ENCODE measurements around the gene GRIP2. TPM values are rescaled to one million over a fixed set of nuclear protein-coding genes. Genes with fewer than 3 reads are reported as not detected.

Gene GRIP2
- total RNA-seq, 1 experiment from 2014 or later = 4.5 TPM

GRCh38 chr3:14535616-14536015 lies 4.5 kb downstream of the GRIP2 start:
- ChIA-PET POLR2A (no interaction called here), CTCF (no interaction called here)
- no peaks in the 10 kb centered on the region for H3K36me3 ChIP-seq (ENCODE audit: control insufficient read depth, insufficient read depth, low read length)
- H3K27ac Mint-ChIP-seq (ENCODE audit: unreplicated experiment) = no peak overlapping the region
- H3K27me3 Mint-ChIP-seq (ENCODE audit: insufficient read depth, unreplicated experiment) = no peaks in the 10 kb centered on the region
- H3K9me3 ChIP-seq = no peaks in the 10 kb centered on the region
- H3K4me3 ChIP-seq (ENCODE audit: low read depth, low read length) = no peak overlapping the region
- H3K4me1 ChIP-seq = no peaks in the 10 kb centered on the region
- BruUV-seq (replicated peaks) = no TSS peak
- H3K36me3 Mint-ChIP-seq (ENCODE audit: insufficient read depth, unreplicated experiment) = no peaks in the 10 kb centered on the region
- no peak for TF ChIP-seq CTCF (IDR thresholded peaks at IDR 0.05; ENCODE audit: insufficient read depth in 1 of 2, low read depth in 1 of 2, low read length in 1 of 2, severe bottlenecking in 1 of 2, unreplicated experiment in 1 of 2)
- H3K4me1 Mint-ChIP-seq (ENCODE audit: low read depth, unreplicated experiment) = no peaks in the 10 kb centered on the region
- DNase-seq = no peak
- no peak overlapping the region for H3K4me3 Mint-ChIP-seq (ENCODE audit: unreplicated experiment)
- no peaks in the 10 kb centered on the region for H3K27me3 ChIP-seq (replicated peaks; ENCODE audit: control insufficient read depth, insufficient read depth, low read length)
- intact Hi-C loops (cut with micrococcal nuclease; ENCODE audit: unreplicated experiment) = no loop called here
- H3K9me3 Mint-ChIP-seq (ENCODE audit: unreplicated experiment) = no peaks in the 10 kb centered on the region

- ChIA-PET POLR2A (no interaction called here), CTCF (no interaction called here)
- H3K4me3 Mint-ChIP-seq (ENCODE audit: unreplicated experiment) = no peak overlapping the region
- no peaks in the 10 kb centered on the region for H3K36me3 ChIP-seq (ENCODE audit: control insufficient read depth, insufficient read depth, low read length)
- no peaks in the 10 kb centered on the region for H3K36me3 Mint-ChIP-seq (ENCODE audit: insufficient read depth, unreplicated experiment)
- H3K27ac Mint-ChIP-seq (ENCODE audit: unreplicated experiment) = no peak overlapping the region
- no peaks in the 10 kb centered on the region for H3K4me1 ChIP-seq
- H3K4me3 ChIP-seq (ENCODE audit: low read depth, low read length) = no peak overlapping the region
- no peaks in the 10 kb centered on the region for H3K4me1 Mint-ChIP-seq (ENCODE audit: low read depth, unreplicated experiment)
- intact Hi-C loops (cut with micrococcal nuclease; ENCODE audit: unreplicated experiment) = no loop called here
- H3K27me3 ChIP-seq (replicated peaks; ENCODE audit: control insufficient read depth, insufficient read depth, low read length) = no peaks in the 10 kb centered on the region
- H3K9me3 Mint-ChIP-seq (ENCODE audit: unreplicated experiment) = peaks cover 4% of the 10 kb centered on the region
- no peaks in the 10 kb centered on the region; the same call in none of the 2 replicates for H3K9me3 ChIP-seq
- no TSS peak for BruUV-seq (replicated peaks)
- no peak for TF ChIP-seq CTCF (IDR thresholded peaks at IDR 0.05; ENCODE audit: insufficient read depth in 1 of 2, low read depth in 1 of 2, low read length in 1 of 2, severe bottlenecking in 1 of 2, unreplicated experiment in 1 of 2)
- DNase-seq = no peak
- peaks cover under 1% of the 10 kb centered on the region for H3K27me3 Mint-ChIP-seq (ENCODE audit: insufficient read depth, unreplicated experiment)
Observed at GRCh38 chr3:14534516-14535191, 5.5 kb downstream of the GRIP2 start.

- ChIA-PET POLR2A (no interaction called here), CTCF (no interaction called here)
- Mint-ChIP-seq H3K4me1 (ENCODE audit: low read depth, unreplicated experiment) (no peaks in the 10 kb centered on the region), H3K27ac (ENCODE audit: unreplicated experiment) (no peak overlapping the region), H3K9me3 (ENCODE audit: unreplicated experiment) (peaks cover 9% of the 10 kb centered on the region), H3K36me3 (ENCODE audit: insufficient read depth, unreplicated experiment) (no peaks in the 10 kb centered on the region), H3K27me3 (ENCODE audit: insufficient read depth, unreplicated experiment) (peaks cover 3% of the 10 kb centered on the region), H3K4me3 (ENCODE audit: unreplicated experiment) (no peak overlapping the region)
- no peak for TF ChIP-seq CTCF (IDR thresholded peaks at IDR 0.05; ENCODE audit: insufficient read depth in 1 of 2, low read depth in 1 of 2, low read length in 1 of 2, severe bottlenecking in 1 of 2, unreplicated experiment in 1 of 2)
- H3K36me3 ChIP-seq (ENCODE audit: control insufficient read depth, insufficient read depth, low read length) = no peaks in the 10 kb centered on the region
- H3K9me3 ChIP-seq = no peaks in the 10 kb centered on the region; the same call in none of the 2 replicates
- DNase-seq = no peak
- intact Hi-C loops (cut with micrococcal nuclease; ENCODE audit: unreplicated experiment) = no loop called here
- no peak overlapping the region for H3K4me3 ChIP-seq (ENCODE audit: low read depth, low read length)
- no peaks in the 10 kb centered on the region for H3K27me3 ChIP-seq (replicated peaks; ENCODE audit: control insufficient read depth, insufficient read depth, low read length)
- BruUV-seq (replicated peaks) = no TSS peak
- H3K4me1 ChIP-seq = no peaks in the 10 kb centered on the region
Observed at GRCh38 chr3:14533457-14533958, 6.6 kb downstream of the GRIP2 start.
